PC-3 (cell line): ENCODE results near the gene CUEDC1. TPM values are rescaled to one million over a fixed set of nuclear protein-coding genes. Genes with fewer than 3 reads are reported as not detected.

Source experiments
- ATAC-seq: fragments of 200-7000 bp; cut with Tn5 transposase; 2 replicates; pipeline ENCODE4 v1.9.1; 2020; ENCODE audit warnings: mild to moderate bottlenecking, moderate library complexity
- BruUV-seq: library from RNA; stranded (reverse); fragments of 400-500 nt; replicated peaks from 2 replicates; lab custom pipeline; 2021; lab: Mats Ljungman, UMichigan
- CTCF ChIA-PET: fragments of 300-600 bp; sonication (Branson Sonifier 250); formaldehyde crosslinking; loops from one replicate; lab custom pipeline; 2022; ENCODE audit warnings: antibody characterized with exemption; lab: Charles Lee
- POLR2A ChIA-PET: fragments of 300-600 bp; sonication (Branson Sonifier 250); formaldehyde crosslinking; loops from one replicate; lab custom pipeline; 2022; ENCODE audit warnings: antibody characterized with exemption; ENCODE audit not compliant: unreplicated experiment; lab: Charles Lee
- DNase-seq: peaks from one replicate; pipeline ENCODE4 v3.0.0-alpha.2; 2015
- H2AFZ ChIP-seq: fragments of 300-600 bp; sonication (generic); 2 replicates; pipeline ENCODE4 v1.6.0; 2016; ENCODE audit warnings: antibody characterized with exemption, low read length
- H3F3A ChIP-seq: fragments of 300-600 bp; sonication (generic); one replicate; pipeline ENCODE4 v1.6.0; 2017; ENCODE audit warnings: antibody characterized with exemption, low read length, control low read depth, mild to moderate bottlenecking; ENCODE audit not compliant: unreplicated experiment
- H3K27ac ChIP-seq: fragments of 300-600 bp; sonication (generic); 2 replicates; pipeline ENCODE4 v1.5.1; 2016; ENCODE audit warnings: mild to moderate bottlenecking, low read length
- H3K27me3 ChIP-seq: fragments of 300-600 bp; sonication (generic); 2 replicates; pipeline ENCODE4 v1.6.1; 2016; ENCODE audit warnings: low read length, mixed read lengths
- H3K36me3 ChIP-seq: fragments of 300-600 bp; sonication (generic); 2 replicates; pipeline ENCODE4 v1.6.1; 2016; ENCODE audit warnings: low read depth, mixed run types, low read length, mixed read lengths
- H3K4me1 ChIP-seq: fragments of 300-600 bp; sonication (generic); 2 replicates; pipeline ENCODE4 v1.5.1; 2016; ENCODE audit warnings: low read length; ENCODE audit not compliant: insufficient read depth
- H3K4me2 ChIP-seq: fragments of 300-600 bp; sonication (generic); 2 replicates; pipeline ENCODE4 v1.6.0; 2016; ENCODE audit warnings: low read length
- H3K4me3 ChIP-seq: fragments of 300-600 bp; sonication (generic); 2 replicates; pipeline ENCODE4 v1.5.1; 2016; ENCODE audit warnings: mild to moderate bottlenecking, low read length, mixed read lengths
- H3K79me2 ChIP-seq: fragments of 300-600 bp; sonication (generic); 2 replicates; pipeline ENCODE4 v1.6.1; 2017; ENCODE audit warnings: low read length, mixed read lengths
- H3K9ac ChIP-seq: fragments of 300-600 bp; sonication (generic); 2 replicates; pipeline ENCODE4 v1.6.0; 2016; ENCODE audit warnings: mild to moderate bottlenecking, low read length
- H3K9me2 ChIP-seq: fragments of 300-600 bp; sonication (generic); replicated peaks from 2 replicates; pipeline ENCODE4 v1.6.1; 2016; ENCODE audit warnings: mixed run types, low read length, mixed read lengths
- H3K9me3 ChIP-seq: fragments of 300-600 bp; sonication (generic); 2 replicates; pipeline ENCODE4 v1.6.1; 2016; ENCODE audit warnings: low read length, mixed read lengths
- H4K20me1 ChIP-seq: fragments of 300-600 bp; sonication (generic); 2 replicates; pipeline ENCODE4 v1.6.1; 2016; ENCODE audit warnings: low read length, mixed read lengths
- EZH2 ChIP-seq: fragments of 300-600 bp; sonication (generic); IDR thresholded peaks from one replicate; pipeline ENCODE4 v1.6.1; 2017; ENCODE audit warnings: antibody characterized with exemption, mild to moderate bottlenecking, low read length; ENCODE audit not compliant: unreplicated experiment
- EZH2phosphoT487 ChIP-seq: fragments of 300-600 bp; sonication (generic); IDR thresholded peaks from 2 replicates; pipeline ENCODE4 v1.6.1; 2018; ENCODE audit warnings: mild to moderate bottlenecking, antibody characterized with exemption, low read length, borderline replicate concordance
- intact Hi-C: fragments of 100-400 bp; cut with micrococcal nuclease; formaldehyde crosslinking; loops from 2 replicates; pipeline ENCODE4 v1.9.0; 2023
- total RNA-seq: library from RNA; depleted of rRNA; stranded (reverse); fragments of >200 nt; gene quantifications from 2 replicates; pipeline ENCODE4 v1.2.3, GENCODE V29; 2014
- TF ChIP-seq, protein P1 (sequence below): fragments of 300-600 bp; sonication (generic); conservative IDR thresholded peaks from 2 replicates; pipeline ENCODE4 v1.5.1; 2017; ENCODE audit warnings: antibody characterized with exemption, low read depth, mild to moderate bottlenecking, low read length

The CUEDC1 gene
- total RNA-seq, 1 experiment from 2014 or later = 31.6 TPM

DNA sequence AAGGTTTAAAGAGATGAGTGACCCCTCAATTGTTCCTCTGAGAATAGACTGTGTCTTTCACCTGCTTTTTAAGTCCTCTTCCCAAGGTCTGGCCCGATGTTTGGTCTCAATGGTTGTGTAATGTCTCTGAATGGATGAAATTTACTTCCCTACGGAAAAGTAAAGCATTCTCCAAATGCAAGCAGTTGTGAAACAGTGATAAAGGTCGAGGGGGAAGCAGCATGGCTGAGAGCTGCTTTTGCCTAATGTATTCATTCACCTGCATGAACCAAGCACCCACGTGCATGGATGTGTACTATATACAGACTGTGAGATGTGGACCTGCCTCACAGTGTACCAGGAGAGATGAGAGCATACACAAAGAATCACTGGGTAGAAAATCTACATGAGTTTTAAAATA, 116.8 kb downstream of the CUEDC1 start:
- H3K27ac ChIP-seq = no peak overlapping the region
- no peak overlapping the region for H3K4me3 ChIP-seq
- BruUV-seq = no TSS peak
- H3K9me3 ChIP-seq = no peaks in the 10 kb centered on the region
- peaks cover 10% of the 10 kb centered on the region for H3K79me2 ChIP-seq
- POLR2A ChIA-PET = interaction anchor here (0.5 to 0.6 kb wide), 3 partner anchors 11 to 467 kb away, joined by 3 to 4 read pairs (median 4); partner anchors contain the start of gene MRPS23
- H3K36me3 ChIP-seq = peaks cover 37% of the 10 kb centered on the region
- no peak for TF ChIP-seq EZH2phosphoT487
- TF ChIP-seq, protein P1, sequence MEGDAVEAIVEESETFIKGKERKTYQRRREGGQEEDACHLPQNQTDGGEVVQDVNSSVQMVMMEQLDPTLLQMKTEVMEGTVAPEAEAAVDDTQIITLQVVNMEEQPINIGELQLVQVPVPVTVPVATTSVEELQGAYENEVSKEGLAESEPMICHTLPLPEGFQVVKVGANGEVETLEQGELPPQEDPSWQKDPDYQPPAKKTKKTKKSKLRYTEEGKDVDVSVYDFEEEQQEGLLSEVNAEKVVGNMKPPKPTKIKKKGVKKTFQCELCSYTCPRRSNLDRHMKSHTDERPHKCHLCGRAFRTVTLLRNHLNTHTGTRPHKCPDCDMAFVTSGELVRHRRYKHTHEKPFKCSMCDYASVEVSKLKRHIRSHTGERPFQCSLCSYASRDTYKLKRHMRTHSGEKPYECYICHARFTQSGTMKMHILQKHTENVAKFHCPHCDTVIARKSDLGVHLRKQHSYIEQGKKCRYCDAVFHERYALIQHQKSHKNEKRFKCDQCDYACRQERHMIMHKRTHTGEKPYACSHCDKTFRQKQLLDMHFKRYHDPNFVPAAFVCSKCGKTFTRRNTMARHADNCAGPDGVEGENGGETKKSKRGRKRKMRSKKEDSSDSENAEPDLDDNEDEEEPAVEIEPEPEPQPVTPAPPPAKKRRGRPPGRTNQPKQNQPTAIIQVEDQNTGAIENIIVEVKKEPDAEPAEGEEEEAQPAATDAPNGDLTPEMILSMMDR = no peak
- TF ChIP-seq EZH2 = no peak
- no peak overlapping the region for H2AFZ ChIP-seq
- ATAC-seq (no peak), DNase-seq (no peak)
- intact Hi-C loops = no loop called here
- H3K4me1 ChIP-seq = peaks cover 23% of the 10 kb centered on the region
- H3K4me2 ChIP-seq = no peak overlapping the region
- peaks cover 5% of the 10 kb centered on the region for H3F3A ChIP-seq
- H3K27me3 ChIP-seq = no peaks in the 10 kb centered on the region
- H3K9ac ChIP-seq = no peak overlapping the region
- no peaks in the 10 kb centered on the region for H3K9me2 ChIP-seq
- CTCF ChIA-PET = no interaction called here
- H4K20me1 ChIP-seq = peaks cover 4% of the 10 kb centered on the region

DNA sequence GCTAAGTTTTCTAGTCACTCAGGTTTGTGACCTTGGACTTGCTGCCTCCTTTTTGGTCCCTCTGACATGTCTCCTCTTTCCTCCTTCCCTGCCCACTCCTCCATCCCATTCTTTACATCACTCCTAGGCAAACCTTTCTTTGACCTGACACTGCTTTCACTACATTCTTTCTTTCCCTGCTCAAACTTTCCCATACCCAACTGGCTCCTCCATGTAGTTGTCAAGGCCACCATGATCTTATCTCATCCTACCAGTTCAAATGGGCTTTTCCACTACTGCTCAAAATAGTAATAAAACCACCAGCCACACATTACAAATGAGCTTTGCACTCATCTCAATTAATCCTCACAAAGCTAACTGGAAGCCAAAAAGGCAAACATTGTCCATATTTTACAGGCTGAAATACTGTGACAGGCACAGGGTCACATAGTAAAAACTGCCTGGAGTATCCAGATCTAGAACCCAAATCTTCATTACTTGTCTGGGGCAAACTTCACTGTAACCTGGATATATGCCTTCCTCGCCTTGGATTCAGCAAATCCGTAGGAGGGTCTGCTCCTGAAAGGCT, 119.8 kb downstream of the CUEDC1 start:
- peaks cover 23% of the 10 kb centered on the region for H3K36me3 ChIP-seq
- no peak overlapping the region for H3K9ac ChIP-seq
- ATAC-seq (no peak), DNase-seq (no peak)
- no peaks in the 10 kb centered on the region for H3K27me3 ChIP-seq
- no peak overlapping the region for H2AFZ ChIP-seq
- POLR2A ChIA-PET = interaction anchor here (0.6 to 0.8 kb wide), 3 partner anchors 15 to 478 kb away, joined by 3 to 16 read pairs (median 3); no protein-coding TSS in a partner anchor
- H3K79me2 ChIP-seq = no peaks in the 10 kb centered on the region
- H4K20me1 ChIP-seq = no peaks in the 10 kb centered on the region
- peaks cover 27% of the 10 kb centered on the region for H3K4me1 ChIP-seq
- no peak overlapping the region for H3K4me2 ChIP-seq
- intact Hi-C loops = loop anchor here (2.0 kb wide), 1 partner anchor 277 kb away; no protein-coding TSS in a partner anchor
- TF ChIP-seq EZH2phosphoT487 (no peak), EZH2 (no peak)
- TF ChIP-seq, protein P1 = no peak
- no peaks in the 10 kb centered on the region for H3K9me2 ChIP-seq
- no TSS peak for BruUV-seq
- peaks cover 5% of the 10 kb centered on the region for H3F3A ChIP-seq
- no peak overlapping the region for H3K27ac ChIP-seq
- CTCF ChIA-PET = no interaction called here
- no peak overlapping the region for H3K4me3 ChIP-seq
- no peaks in the 10 kb centered on the region for H3K9me3 ChIP-seq
